ENCODE results near the gene HSD17B8.

The HSD17B8 gene

GRCh38 chr6:33241968-33242367, 37.5 kb downstream of the HSD17B8 start:
- DNase-seq (ENCODE audit: low spot score), result no peak

- DNase-seq (ENCODE audit: low spot score), result no peak
These were observed 39.0 kb downstream of the HSD17B8 start for GRCh38 chr6:33243476-33243875.

GRCh38 chr6:33247977-33248642, 43.7 kb downstream of the HSD17B8 start:
- peak; percentile 84 for DNase-seq (ENCODE audit: low spot score)

- DNase-seq (ENCODE audit: low spot score), result no peak
These were observed 44.1 kb downstream of the HSD17B8 start for GRCh38 chr6:33248643-33248931.

- peak; percentile 97 for DNase-seq (ENCODE audit: low spot score)
These were observed 44.7 kb downstream of the HSD17B8 start for GRCh38 chr6:33248932-33249731.

- peak; percentile 63 for DNase-seq (ENCODE audit: low spot score)
These were observed 45.5 kb downstream of the HSD17B8 start for GRCh38 chr6:33249732-33250630.

- DNase-seq (ENCODE audit: low spot score), result no peak
These were observed 46.3 kb downstream of the HSD17B8 start for GRCh38 chr6:33250731-33251130.

- no peak for DNase-seq (ENCODE audit: low spot score)
These were observed 47.0 kb downstream of the HSD17B8 start for GRCh38 chr6:33251395-33252012.

- peak; percentile 27 for DNase-seq (ENCODE audit: low spot score)
These were observed 48.3 kb downstream of the HSD17B8 start for GRCh38 chr6:33252759-33253158.

- no peak for DNase-seq (ENCODE audit: low spot score)
These were observed 50.1 kb downstream of the HSD17B8 start for GRCh38 chr6:33254591-33254990.
